ENCODE data around the gene PRR5L. TPM values are rescaled to one million over a fixed set of nuclear protein-coding genes. Genes with fewer than 3 reads are reported as not detected.

The PRR5L gene
- total RNA-seq, 2 donors from 2014 or later: 10.0 to 10.6 TPM

GRCh38 chr11:36454941-36455631 is 159.0 kb downstream of the PRR5L start:
- Mint-ChIP-seq H3K27ac (no peak overlapping the region), H3K4me3 (no peak overlapping the region), H3K27me3 (no peaks in the 10 kb centered on the region), H3K9me3 (no peaks in the 10 kb centered on the region), H3K4me1 (peaks cover 17% of the 10 kb centered on the region), H3K36me3 (ENCODE audit: low read depth) (peaks cover 7% of the 10 kb centered on the region)
- ATAC-seq (replicated peaks): no peak

GRCh38 chr11:36455658-36456111 is 159.6 kb downstream of the PRR5L start:
- ATAC-seq (replicated peaks): no peak
- H3K36me3 Mint-ChIP-seq (ENCODE audit: low read depth): peaks cover 6% of the 10 kb centered on the region
- H3K27me3 Mint-ChIP-seq: no peaks in the 10 kb centered on the region
- peaks cover 17% of the 10 kb centered on the region for H3K4me1 Mint-ChIP-seq
- no peak overlapping the region for H3K4me3 Mint-ChIP-seq
- H3K27ac Mint-ChIP-seq: no peak overlapping the region
- H3K9me3 Mint-ChIP-seq: no peaks in the 10 kb centered on the region

- no peaks in the 10 kb centered on the region for H3K9me3 Mint-ChIP-seq
- H3K4me1 Mint-ChIP-seq: peaks cover 14% of the 10 kb centered on the region
- no peak for ATAC-seq (replicated peaks)
- H3K4me3 Mint-ChIP-seq: no peak overlapping the region
- H3K36me3 Mint-ChIP-seq (ENCODE audit: low read depth): peaks cover 6% of the 10 kb centered on the region
- H3K27ac Mint-ChIP-seq: no peak overlapping the region
- no peaks in the 10 kb centered on the region for H3K27me3 Mint-ChIP-seq
These were observed 160.1 kb downstream of the PRR5L start for GRCh38 chr11:36456156-36456555.

DNA sequence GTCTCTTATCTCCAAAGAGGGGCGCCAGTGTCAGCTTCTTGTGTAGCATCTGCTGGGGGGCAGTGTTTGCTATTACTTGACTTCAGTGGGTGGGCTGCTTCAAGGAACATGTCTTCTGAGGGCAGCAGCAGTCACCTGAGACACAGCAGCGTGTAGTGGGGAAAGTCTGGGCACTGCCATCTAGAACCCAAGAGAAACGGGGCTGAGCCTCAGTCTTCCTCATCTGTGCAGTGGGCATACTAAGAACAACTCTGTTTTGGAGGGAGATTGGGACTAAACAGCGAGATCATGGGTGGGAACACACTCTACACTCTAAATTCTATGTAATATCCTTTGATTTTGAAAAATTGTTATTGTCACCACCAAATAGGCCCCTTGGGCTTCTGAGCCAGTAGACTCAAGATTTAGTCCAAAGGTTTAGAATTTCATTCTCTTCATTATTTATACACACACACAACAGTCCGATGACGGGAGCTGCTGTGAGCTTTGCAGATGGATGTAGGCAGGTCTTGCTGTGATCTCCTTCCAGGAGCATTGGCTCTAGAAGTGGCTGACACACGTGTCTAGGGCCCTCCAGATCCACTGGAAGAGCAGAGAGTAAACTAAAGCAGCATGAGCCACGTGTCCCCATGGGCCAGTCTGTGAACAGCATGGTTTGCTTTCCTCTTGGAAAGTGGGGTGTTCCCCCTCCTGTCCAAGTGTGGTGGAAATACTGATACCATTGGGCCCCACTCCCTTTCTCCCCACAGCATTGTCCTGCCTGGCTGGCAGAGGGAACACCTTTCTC is 162.2 kb downstream of the PRR5L start:
- Mint-ChIP-seq H3K9me3 (no peaks in the 10 kb centered on the region), H3K4me3 (no peak overlapping the region), H3K4me1 (peaks cover 5% of the 10 kb centered on the region), H3K27ac (no peak overlapping the region), H3K36me3 (ENCODE audit: low read depth) (no peaks in the 10 kb centered on the region), H3K27me3 (no peaks in the 10 kb centered on the region)
- no peak for ATAC-seq (replicated peaks)

DNA sequence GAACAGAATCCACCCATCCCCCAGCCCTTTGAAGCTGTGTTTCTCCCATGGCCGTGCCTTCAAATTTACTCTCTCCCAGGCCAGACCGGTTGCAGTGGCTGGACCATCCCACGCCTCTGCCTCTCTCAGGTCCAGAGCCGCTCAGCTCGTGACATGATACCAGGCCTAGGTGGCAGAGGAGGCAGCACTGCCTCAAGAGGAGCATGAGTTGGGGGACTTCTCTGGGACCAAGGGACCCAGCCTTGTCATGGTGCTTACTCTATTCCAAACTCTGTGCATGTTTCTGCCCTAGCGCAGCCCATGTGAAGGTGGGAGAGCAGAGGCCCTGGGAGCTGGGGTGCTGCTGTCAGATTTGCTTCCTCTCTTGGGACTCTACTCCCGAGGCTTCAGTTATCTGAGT is 163.0 kb downstream of the PRR5L start:
- Mint-ChIP-seq H3K36me3 (ENCODE audit: low read depth) (no peaks in the 10 kb centered on the region), H3K9me3 (no peaks in the 10 kb centered on the region), H3K27ac (no peak overlapping the region), H3K4me3 (no peak overlapping the region), H3K27me3 (no peaks in the 10 kb centered on the region), H3K4me1 (peaks cover 5% of the 10 kb centered on the region)
- no peak for ATAC-seq (replicated peaks)

DNA sequence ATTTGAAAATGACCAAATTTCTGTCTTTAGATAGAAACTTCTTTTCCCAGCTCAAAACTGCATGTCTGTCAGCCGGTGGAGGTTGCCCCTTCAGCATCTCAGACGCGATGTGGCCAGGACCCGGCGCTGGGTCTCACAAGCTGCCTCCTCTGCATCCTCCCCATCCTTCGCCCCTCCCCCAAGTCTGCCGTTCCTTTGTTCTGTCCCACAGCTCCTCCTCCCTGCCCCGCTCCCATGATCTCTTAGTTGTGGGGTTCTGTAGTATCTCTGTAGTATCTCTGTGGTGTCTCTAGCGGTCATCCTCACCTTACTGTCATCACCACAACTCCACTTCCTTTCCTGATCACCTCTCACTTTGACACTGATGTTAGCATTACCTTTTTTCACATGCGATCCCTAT is 164.1 kb downstream of the PRR5L start:
- no peaks in the 10 kb centered on the region for H3K36me3 Mint-ChIP-seq (ENCODE audit: low read depth)
- peak; percentile 43 for ATAC-seq (replicated peaks)
- peaks cover 5% of the 10 kb centered on the region for H3K4me1 Mint-ChIP-seq
- no peak overlapping the region for H3K27ac Mint-ChIP-seq
- no peak overlapping the region for H3K4me3 Mint-ChIP-seq
- no peaks in the 10 kb centered on the region for H3K9me3 Mint-ChIP-seq
- H3K27me3 Mint-ChIP-seq: no peaks in the 10 kb centered on the region

GRCh38 chr11:36462321-36462720 is 166.2 kb downstream of the PRR5L start:
- no peak for ATAC-seq (replicated peaks)
- no peaks in the 10 kb centered on the region for H3K9me3 Mint-ChIP-seq
- H3K4me3 Mint-ChIP-seq: no peak overlapping the region
- H3K27me3 Mint-ChIP-seq: no peaks in the 10 kb centered on the region
- H3K27ac Mint-ChIP-seq: no peak overlapping the region
- H3K4me1 Mint-ChIP-seq: peaks cover 5% of the 10 kb centered on the region
- no peaks in the 10 kb centered on the region for H3K36me3 Mint-ChIP-seq (ENCODE audit: low read depth)

- Mint-ChIP-seq H3K36me3 (ENCODE audit: low read depth) (no peaks in the 10 kb centered on the region), H3K27ac (no peak overlapping the region), H3K27me3 (no peaks in the 10 kb centered on the region), H3K4me3 (no peak overlapping the region), H3K9me3 (no peaks in the 10 kb centered on the region), H3K4me1 (peaks cover 5% of the 10 kb centered on the region)
- ATAC-seq (replicated peaks): no peak
These were observed 167.7 kb downstream of the PRR5L start for GRCh38 chr11:36463781-36464180.

DNA sequence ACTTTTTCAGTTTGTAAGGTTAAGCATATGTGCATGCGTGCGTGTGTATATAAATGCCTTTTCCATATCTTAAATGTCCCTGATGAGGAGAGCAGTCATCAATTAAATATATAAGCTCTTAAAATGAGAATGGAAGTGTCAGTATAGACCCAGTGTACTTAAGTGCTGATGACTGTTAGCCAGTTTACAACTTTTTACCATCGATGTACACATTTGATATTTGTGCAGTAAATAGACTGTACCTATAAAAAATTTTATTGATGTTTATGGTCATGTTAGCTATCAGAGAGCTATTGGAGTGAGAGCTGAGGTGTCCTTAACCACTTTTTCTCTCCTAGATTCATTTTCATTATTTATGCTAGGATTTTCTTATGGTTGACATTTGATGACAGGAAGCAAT is 168.6 kb downstream of the PRR5L start:
- no peaks in the 10 kb centered on the region for H3K9me3 Mint-ChIP-seq
- no peaks in the 10 kb centered on the region for H3K27me3 Mint-ChIP-seq
- no peaks in the 10 kb centered on the region for H3K36me3 Mint-ChIP-seq (ENCODE audit: low read depth)
- no peak overlapping the region for H3K4me3 Mint-ChIP-seq
- no peak for ATAC-seq (replicated peaks)
- no peak overlapping the region for H3K27ac Mint-ChIP-seq
- peaks cover 5% of the 10 kb centered on the region for H3K4me1 Mint-ChIP-seq

GRCh38 chr11:36465449-36466163 is 169.5 kb downstream of the PRR5L start:
- Mint-ChIP-seq H3K27me3 (no peaks in the 10 kb centered on the region), H3K4me1 (peaks cover under 1% of the 10 kb centered on the region), H3K27ac (no peak overlapping the region), H3K4me3 (no peak overlapping the region), H3K36me3 (ENCODE audit: low read depth) (no peaks in the 10 kb centered on the region), H3K9me3 (no peaks in the 10 kb centered on the region)
- ATAC-seq (replicated peaks): peak; percentile 58

- Mint-ChIP-seq H3K27ac (no peak overlapping the region), H3K4me1 (no peaks in the 10 kb centered on the region), H3K9me3 (no peaks in the 10 kb centered on the region), H3K4me3 (no peak overlapping the region), H3K36me3 (ENCODE audit: low read depth) (no peaks in the 10 kb centered on the region), H3K27me3 (no peaks in the 10 kb centered on the region)
- ATAC-seq (replicated peaks): no peak
These were observed 170.9 kb downstream of the PRR5L start for GRCh38 chr11:36467012-36467411.

DNA sequence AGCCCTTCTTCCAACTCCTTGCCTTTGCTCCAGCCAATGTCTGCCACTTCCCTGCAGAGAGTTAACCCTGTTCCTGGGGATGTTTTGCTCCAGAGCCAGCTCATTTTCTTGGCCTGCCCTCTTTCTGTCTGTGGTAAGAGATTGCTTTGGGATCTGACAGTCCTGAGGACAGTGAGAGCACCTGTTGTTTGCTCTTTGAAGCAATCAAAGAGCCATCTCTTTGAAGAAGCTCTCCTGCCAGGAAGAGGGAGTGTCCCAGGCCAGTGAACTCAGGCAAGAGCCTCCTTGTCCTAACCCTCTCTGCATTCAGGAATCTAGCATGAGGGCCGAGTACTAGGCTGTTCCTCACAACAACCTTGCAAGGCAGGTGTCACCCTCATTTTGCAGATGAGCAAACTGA is 171.8 kb downstream of the PRR5L start:
- Mint-ChIP-seq H3K27ac (peak overlapping the region; percentile 0), H3K9me3 (no peaks in the 10 kb centered on the region), H3K4me1 (no peaks in the 10 kb centered on the region), H3K27me3 (no peaks in the 10 kb centered on the region), H3K36me3 (ENCODE audit: low read depth) (no peaks in the 10 kb centered on the region), H3K4me3 (no peak overlapping the region)
- ATAC-seq (replicated peaks): no peak

GRCh38 chr11:36469063-36469462 is 173.0 kb downstream of the PRR5L start:
- Mint-ChIP-seq H3K9me3 (no peaks in the 10 kb centered on the region), H3K4me3 (no peak overlapping the region), H3K4me1 (no peaks in the 10 kb centered on the region), H3K27ac (no peak overlapping the region), H3K27me3 (no peaks in the 10 kb centered on the region), H3K36me3 (ENCODE audit: low read depth) (no peaks in the 10 kb centered on the region)
- ATAC-seq (replicated peaks): no peak

GRCh38 chr11:36469881-36470802 is 174.1 kb downstream of the PRR5L start:
- Mint-ChIP-seq H3K4me3 (no peak overlapping the region), H3K36me3 (ENCODE audit: low read depth) (no peaks in the 10 kb centered on the region), H3K27me3 (no peaks in the 10 kb centered on the region), H3K9me3 (no peaks in the 10 kb centered on the region), H3K4me1 (no peaks in the 10 kb centered on the region), H3K27ac (no peak overlapping the region)
- ATAC-seq (replicated peaks): no peak
